ENCODE results near the gene PELI1. TPM values are rescaled to one million over a fixed set of nuclear protein-coding genes. Genes with fewer than 3 reads are reported as not detected.

The PELI1 gene
- total RNA-seq, 3 donors from 2014 or later = 45.6 to 51.2 (median 48.9) TPM

DNA sequence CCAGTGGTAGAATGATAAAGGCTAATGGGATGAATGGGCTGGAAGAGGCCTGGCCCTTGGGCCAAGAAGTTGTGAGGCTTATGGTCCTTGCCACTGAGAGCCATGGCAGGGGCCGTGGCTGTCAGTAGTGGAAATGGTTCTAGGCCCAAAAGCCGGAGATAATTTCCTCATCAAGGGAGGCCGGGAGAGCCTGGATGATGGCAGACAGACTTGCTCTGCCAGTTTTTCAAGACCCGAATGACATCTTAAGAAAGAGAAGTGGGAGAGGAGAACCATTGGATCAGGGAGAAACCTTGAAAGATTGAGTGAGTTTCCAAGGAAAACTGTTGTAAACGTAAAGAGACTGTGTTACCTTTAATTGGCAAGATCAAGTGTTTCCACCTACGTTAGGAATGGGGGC, 78.7 kb downstream of the PELI1 start:
- Histone ChIP-seq H3K9me3 (no peaks in the 10 kb centered on the region), H3K4me3 (no peak overlapping the region), H3K4me1 (ENCODE audit: low read depth) (peaks cover 9% of the 10 kb centered on the region), H3K36me3 (ENCODE audit: low read depth) (no peaks in the 10 kb centered on the region)
- DNase-seq (no peak), ATAC-seq (no peak)
- intact Hi-C loops (cut with DNase I, micrococcal nuclease) = loop anchor here in 1 of 2 donors (10.0 kb wide), 1 partner anchor 79 kb away; the partner anchor contains the start of gene PELI1
- TF ChIP-seq, protein P1, sequence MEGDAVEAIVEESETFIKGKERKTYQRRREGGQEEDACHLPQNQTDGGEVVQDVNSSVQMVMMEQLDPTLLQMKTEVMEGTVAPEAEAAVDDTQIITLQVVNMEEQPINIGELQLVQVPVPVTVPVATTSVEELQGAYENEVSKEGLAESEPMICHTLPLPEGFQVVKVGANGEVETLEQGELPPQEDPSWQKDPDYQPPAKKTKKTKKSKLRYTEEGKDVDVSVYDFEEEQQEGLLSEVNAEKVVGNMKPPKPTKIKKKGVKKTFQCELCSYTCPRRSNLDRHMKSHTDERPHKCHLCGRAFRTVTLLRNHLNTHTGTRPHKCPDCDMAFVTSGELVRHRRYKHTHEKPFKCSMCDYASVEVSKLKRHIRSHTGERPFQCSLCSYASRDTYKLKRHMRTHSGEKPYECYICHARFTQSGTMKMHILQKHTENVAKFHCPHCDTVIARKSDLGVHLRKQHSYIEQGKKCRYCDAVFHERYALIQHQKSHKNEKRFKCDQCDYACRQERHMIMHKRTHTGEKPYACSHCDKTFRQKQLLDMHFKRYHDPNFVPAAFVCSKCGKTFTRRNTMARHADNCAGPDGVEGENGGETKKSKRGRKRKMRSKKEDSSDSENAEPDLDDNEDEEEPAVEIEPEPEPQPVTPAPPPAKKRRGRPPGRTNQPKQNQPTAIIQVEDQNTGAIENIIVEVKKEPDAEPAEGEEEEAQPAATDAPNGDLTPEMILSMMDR (IDR thresholded peaks at IDR 0.05) = no peak

DNA sequence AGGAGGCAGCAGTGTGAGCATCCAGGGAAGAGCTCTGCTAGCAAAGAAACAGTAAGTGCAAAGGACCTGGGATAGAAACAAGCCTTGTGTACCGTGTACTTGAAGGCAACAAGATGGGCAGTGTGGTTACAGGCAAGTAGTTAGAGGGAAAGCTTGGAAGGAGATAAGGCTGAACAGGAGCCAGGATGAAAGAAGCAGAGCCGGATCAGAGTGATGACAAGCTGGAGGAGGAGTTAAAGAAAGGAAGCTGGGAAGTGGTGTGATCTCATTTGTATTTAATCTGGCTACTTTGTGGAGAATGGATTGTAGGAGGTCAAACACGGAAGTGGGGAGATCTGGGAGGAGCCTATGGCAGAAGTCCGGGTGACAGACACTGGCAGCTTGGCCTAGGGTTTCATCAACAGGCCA, 80.3 kb downstream of the PELI1 start:
- intact Hi-C loops (cut with DNase I, micrococcal nuclease) = loop anchor here in 1 of 2 donors (10.0 kb wide), 1 partner anchor 81 kb away; the partner anchor contains the start of gene PELI1
- Histone ChIP-seq H3K4me3 (no peak overlapping the region), H3K36me3 (ENCODE audit: low read depth) (no peaks in the 10 kb centered on the region), H3K4me1 (ENCODE audit: low read depth) (peaks cover 9% of the 10 kb centered on the region), H3K9me3 (no peaks in the 10 kb centered on the region)
- TF ChIP-seq, protein P1 (IDR thresholded peaks at IDR 0.05) = no peak
- peak in 1 of 3 donors; percentile 25 for DNase-seq
- peak; percentile 82 for ATAC-seq

DNA sequence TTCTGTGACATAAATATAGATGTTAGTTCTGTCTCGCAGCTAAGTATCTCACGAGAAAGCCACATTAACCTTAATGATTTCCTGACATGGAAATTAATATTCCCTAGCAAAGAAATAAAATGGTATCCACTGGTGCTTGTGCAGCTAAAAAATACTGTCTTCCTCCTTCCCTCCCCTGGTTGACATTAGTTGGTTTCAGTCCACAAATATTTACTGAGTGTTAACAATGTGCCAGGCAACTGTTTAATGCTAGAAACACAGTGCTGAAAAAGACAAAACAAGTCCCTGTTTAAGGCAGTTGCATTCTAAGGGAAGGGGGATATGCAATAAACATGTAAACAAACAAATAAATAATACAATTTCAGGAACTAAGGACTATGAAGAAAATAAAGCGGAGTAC, 80.8 kb downstream of the PELI1 start:
- H3K36me3 ChIP-seq (ENCODE audit: low read depth) = no peaks in the 10 kb centered on the region
- DNase-seq = no peak
- intact Hi-C loops (cut with DNase I, micrococcal nuclease) = loop anchor here in 1 of 2 donors (10.0 kb wide), 1 partner anchor 81 kb away; the partner anchor contains the start of gene PELI1
- peaks cover 9% of the 10 kb centered on the region for H3K4me1 ChIP-seq (ENCODE audit: low read depth)
- no peak overlapping the region for H3K4me3 ChIP-seq
- TF ChIP-seq, protein P1 (IDR thresholded peaks at IDR 0.05) = no peak
- no peaks in the 10 kb centered on the region for H3K9me3 ChIP-seq
- peak; percentile 49 for ATAC-seq

DNA sequence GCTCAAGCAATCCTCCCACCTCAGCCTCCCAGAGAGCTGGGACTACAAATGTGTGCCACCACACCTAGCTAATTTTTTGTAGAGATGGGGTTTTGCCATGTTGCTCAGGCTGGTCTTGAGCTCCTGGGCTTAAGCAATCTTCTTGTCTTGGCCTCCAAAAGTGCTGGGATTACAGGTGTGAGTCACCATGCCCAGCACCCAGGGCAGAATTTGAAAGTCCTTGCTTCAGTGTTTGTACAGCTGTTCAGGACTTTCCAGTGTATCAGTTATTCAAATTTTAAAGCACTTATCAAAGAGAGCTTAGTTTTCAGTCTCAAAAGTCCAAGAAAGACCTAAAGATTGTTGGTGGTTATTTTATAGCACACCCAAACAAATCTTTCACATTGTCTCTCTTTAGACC, 81.4 kb downstream of the PELI1 start:
- Histone ChIP-seq H3K4me3 (no peak overlapping the region), H3K36me3 (ENCODE audit: low read depth) (no peaks in the 10 kb centered on the region), H3K9me3 (no peaks in the 10 kb centered on the region), H3K4me1 (ENCODE audit: low read depth) (peaks cover 9% of the 10 kb centered on the region)
- TF ChIP-seq, protein P1 (IDR thresholded peaks at IDR 0.05) = no peak
- DNase-seq = no peak
- intact Hi-C loops (cut with DNase I, micrococcal nuclease) = loop anchor here in 1 of 2 donors (10.0 kb wide), 1 partner anchor 82 kb away; the partner anchor contains the start of gene PELI1
- peak; percentile 73 for ATAC-seq

DNA sequence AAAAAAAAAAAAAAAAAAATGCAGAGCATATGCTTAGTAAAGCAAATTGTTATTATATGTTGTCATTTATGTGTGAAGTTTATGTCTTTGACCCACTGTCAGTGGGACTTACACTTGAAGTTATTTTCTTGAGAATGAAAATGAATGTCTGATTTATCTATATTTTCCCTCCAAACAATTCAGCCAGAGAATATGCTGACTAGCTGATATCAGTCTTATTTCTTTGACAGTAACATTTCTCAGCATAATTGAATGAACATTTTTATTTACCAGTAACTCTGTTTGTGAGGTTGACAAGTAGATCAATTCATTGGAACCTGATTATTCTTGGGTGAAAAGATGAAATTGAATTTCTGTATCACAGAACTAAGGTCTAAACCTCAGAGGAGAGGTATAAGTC, 85.0 kb downstream of the PELI1 start:
- TF ChIP-seq, protein P1 (IDR thresholded peaks at IDR 0.05) = no peak
- DNase-seq = no peak
- Histone ChIP-seq H3K9me3 (no peaks in the 10 kb centered on the region), H3K4me1 (ENCODE audit: low read depth) (peaks cover 9% of the 10 kb centered on the region), H3K36me3 (ENCODE audit: low read depth) (no peaks in the 10 kb centered on the region), H3K4me3 (no peak overlapping the region)
- ATAC-seq = no peak
- intact Hi-C loops (cut with DNase I, micrococcal nuclease) = no loop called here

DNA sequence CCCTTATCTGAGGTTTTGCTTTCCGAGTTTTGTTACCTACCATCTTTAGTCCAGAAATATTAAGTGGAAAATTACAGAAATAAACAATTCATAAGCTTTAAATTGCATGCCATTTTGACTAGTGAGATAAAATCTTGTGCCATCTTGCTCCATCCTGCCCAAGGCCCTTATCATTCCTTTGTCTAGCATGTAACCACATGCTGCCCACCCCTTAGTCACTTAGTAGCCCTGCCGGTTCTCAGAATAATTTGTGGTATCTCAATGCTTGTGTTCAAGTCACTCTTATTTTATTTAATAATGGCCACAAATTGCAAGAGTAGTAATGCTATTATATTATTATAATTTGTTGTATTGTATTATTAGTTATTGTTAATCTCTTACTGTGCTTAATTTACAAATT, 88.2 kb downstream of the PELI1 start:
- intact Hi-C loops (cut with DNase I, micrococcal nuclease) = no loop called here
- H3K9me3 ChIP-seq = no peaks in the 10 kb centered on the region

More for the DNA sequence above, 88.2 kb downstream of the PELI1 start:
- no peak overlapping the region for H3K4me3 ChIP-seq
- DNase-seq = no peak
- no peaks in the 10 kb centered on the region for H3K4me1 ChIP-seq (ENCODE audit: low read depth)
- H3K36me3 ChIP-seq (ENCODE audit: low read depth) = no peaks in the 10 kb centered on the region
- no peak for ATAC-seq
- TF ChIP-seq, protein P1 (IDR thresholded peaks at IDR 0.05) = no peak
